ENCODE results near the gene SEMA6A.

DNA sequence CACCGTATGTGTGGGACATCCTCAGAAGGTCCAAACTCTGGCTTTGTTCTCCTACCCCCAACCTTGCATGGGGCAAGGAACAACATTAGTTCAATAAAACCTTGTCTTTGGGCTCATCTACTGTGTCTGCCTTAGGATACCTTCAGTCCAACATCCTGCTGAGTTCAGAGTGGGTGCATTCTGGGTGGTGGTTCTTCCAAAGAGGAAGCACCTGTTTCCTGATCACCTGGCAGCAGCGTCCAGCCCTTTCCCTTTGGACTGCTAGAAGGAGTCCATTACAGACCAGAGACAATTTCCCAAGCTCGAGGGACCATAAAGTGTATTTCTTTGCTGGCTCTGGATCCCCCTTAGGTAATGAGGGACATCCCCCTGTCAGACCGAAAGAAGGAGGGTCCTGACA lies 154.1 kb downstream of the SEMA6A start:
- no peak for TF ChIP-seq POLR2A (IDR thresholded peaks at IDR 0.05)
- TF ChIP-seq, protein P1, sequence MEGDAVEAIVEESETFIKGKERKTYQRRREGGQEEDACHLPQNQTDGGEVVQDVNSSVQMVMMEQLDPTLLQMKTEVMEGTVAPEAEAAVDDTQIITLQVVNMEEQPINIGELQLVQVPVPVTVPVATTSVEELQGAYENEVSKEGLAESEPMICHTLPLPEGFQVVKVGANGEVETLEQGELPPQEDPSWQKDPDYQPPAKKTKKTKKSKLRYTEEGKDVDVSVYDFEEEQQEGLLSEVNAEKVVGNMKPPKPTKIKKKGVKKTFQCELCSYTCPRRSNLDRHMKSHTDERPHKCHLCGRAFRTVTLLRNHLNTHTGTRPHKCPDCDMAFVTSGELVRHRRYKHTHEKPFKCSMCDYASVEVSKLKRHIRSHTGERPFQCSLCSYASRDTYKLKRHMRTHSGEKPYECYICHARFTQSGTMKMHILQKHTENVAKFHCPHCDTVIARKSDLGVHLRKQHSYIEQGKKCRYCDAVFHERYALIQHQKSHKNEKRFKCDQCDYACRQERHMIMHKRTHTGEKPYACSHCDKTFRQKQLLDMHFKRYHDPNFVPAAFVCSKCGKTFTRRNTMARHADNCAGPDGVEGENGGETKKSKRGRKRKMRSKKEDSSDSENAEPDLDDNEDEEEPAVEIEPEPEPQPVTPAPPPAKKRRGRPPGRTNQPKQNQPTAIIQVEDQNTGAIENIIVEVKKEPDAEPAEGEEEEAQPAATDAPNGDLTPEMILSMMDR (IDR thresholded peaks at IDR 0.05) = no peak
